ENCODE measurements around the gene RBM46.

The RBM46 gene

GRCh38 chr4:154781126-154781982, at the start of gene RBM46:
Gene RBM46, plus strand, starts transcription at chr4:154781272. Its CDS starts 15,481 bp downstream, at chr4:154796753.
- DNase-seq (ENCODE audit: low spot score), result peak; percentile 22

- DNase-seq (ENCODE audit: low spot score), result no peak
Observed at GRCh38 chr4:154731756-154732155, 49.3 kb upstream of the RBM46 start.

GRCh38 chr4:154732669-154733068, 48.4 kb upstream of the RBM46 start:
- DNase-seq (ENCODE audit: low spot score), result no peak

GRCh38 chr4:154736770-154737169, 44.3 kb upstream of the RBM46 start:
- no peak for DNase-seq (ENCODE audit: low spot score)

- DNase-seq (ENCODE audit: low spot score), result no peak
Observed at GRCh38 chr4:154738426-154738825, 42.6 kb upstream of the RBM46 start.

- DNase-seq (ENCODE audit: low spot score), result no peak
Observed at GRCh38 chr4:154739111-154739510, 42.0 kb upstream of the RBM46 start.

- no peak for DNase-seq (ENCODE audit: low spot score)
Observed at GRCh38 chr4:154740462-154740861, 40.6 kb upstream of the RBM46 start.

GRCh38 chr4:154741131-154741665, 39.9 kb upstream of the RBM46 start:
- DNase-seq (ENCODE audit: low spot score), result no peak

GRCh38 chr4:154741922-154742850, 38.9 kb upstream of the RBM46 start:
- peak; percentile 17 for DNase-seq (ENCODE audit: low spot score)

GRCh38 chr4:154743683-154744340, 37.3 kb upstream of the RBM46 start, which contains the start of gene LRAT:
Gene LRAT, plus strand, starts transcription at chr4:154744000. Its CDS starts 327 bp downstream, at chr4:154744327.
- DNase-seq (ENCODE audit: low spot score), result peak; percentile 66

- DNase-seq (ENCODE audit: low spot score), result no peak
Observed at GRCh38 chr4:154744341-154744926, 36.6 kb upstream of the RBM46 start.

- no peak for DNase-seq (ENCODE audit: low spot score)
Observed at GRCh38 chr4:154757713-154758112, 23.4 kb upstream of the RBM46 start.

GRCh38 chr4:154760895-154761294, 20.2 kb upstream of the RBM46 start:
- no peak for DNase-seq (ENCODE audit: low spot score)

- no peak for DNase-seq (ENCODE audit: low spot score)
Observed at GRCh38 chr4:154778264-154778663, 2.8 kb upstream of the RBM46 start.

GRCh38 chr4:154779362-154779947, 1.6 kb upstream of the RBM46 start:
- peak; percentile 50 for DNase-seq (ENCODE audit: low spot score)

GRCh38 chr4:154781983-154782293, 866 bp downstream of the RBM46 start:
- peak; percentile 14 for DNase-seq (ENCODE audit: low spot score)

- no peak for DNase-seq (ENCODE audit: low spot score)
Observed at GRCh38 chr4:154807042-154807630, 26.1 kb downstream of the RBM46 start.

GRCh38 chr4:154818230-154818629, 37.2 kb downstream of the RBM46 start:
- DNase-seq (ENCODE audit: low spot score), result no peak

- peak; percentile 16 for DNase-seq (ENCODE audit: low spot score)
Observed at GRCh38 chr4:154822775-154823174, 41.7 kb downstream of the RBM46 start.

- DNase-seq (ENCODE audit: low spot score), result no peak
Observed at GRCh38 chr4:154836030-154836429, 55.0 kb downstream of the RBM46 start.

- no peak for DNase-seq (ENCODE audit: low spot score)
Observed at GRCh38 chr4:154836513-154836912, 55.4 kb downstream of the RBM46 start.

All from AG20443 (cell line).